Renal cortex interstitium (tissue), 15 donors: ENCODE data around the gene FCAR. TPM values are rescaled to one million over a fixed set of nuclear protein-coding genes. Genes with fewer than 3 reads are reported as not detected.
"Not testable (repeated sequence)": the region's sequence is repeated elsewhere in the genome, so short reads cannot be mapped to it uniquely, and the experiment has no call there.

Experiments
- DNase-seq, 11 donors: peaks; one replicate each; pipeline ENCODE4 v3.0.0-alpha.2; 2013; ENCODE audit warnings: low read depth in 9 of 11, low spot score in 4 of 11; ENCODE audit errors: extremely low read depth in 1 of 11
- long read RNA-seq, 16 experiments: transcript quantifications; one replicate each; lab custom pipeline, GENCODE V29; 2026
- polyA plus RNA-seq, 3 donors: library from polyadenylated mRNA; unstranded; fragments of 120-200 nt; gene quantifications; one replicate each; pipeline ENCODE4 v1.2.1, GENCODE V29; 2013; ENCODE audit not compliant: insufficient read length in 3 of 3

The FCAR gene
- under 1 TPM; 0.14 to 0.68 (median 0.25) TPM for polyA plus RNA-seq
- long read RNA-seq, donor 1: 0 reads
- long read RNA-seq, donor 2: 0 reads
- long read RNA-seq, donor 3: 0 reads
- long read RNA-seq, donor 4: 0 reads
- long read RNA-seq, donor 5: 0 reads
- long read RNA-seq, donor 6: 0 reads
- long read RNA-seq, donor 7: 0 reads
- long read RNA-seq, donor 8: 0 reads
- long read RNA-seq, donor 9: 0 reads
- long read RNA-seq, donor 10: 0 reads
- long read RNA-seq, donor 11: 0 reads
- long read RNA-seq, donor 12: 0 reads
- long read RNA-seq, donor 13: 0 reads
- long read RNA-seq, donor 14: 0 reads
- long read RNA-seq, donor 15: 0 reads
- long read RNA-seq, donor 16: 0 reads

- no peak for DNase-seq
These were observed at the start of gene FCAR for GRCh38 chr19:54873990-54874389. Gene FCAR (plus strand): TSS chr19:54874235. CDS start chr19:54874290, 55 bp downstream.

- not testable (repeated sequence) for DNase-seq
These were observed 49.6 kb upstream of the FCAR start for GRCh38 chr19:54824416-54824815.

- DNase-seq: not testable (repeated sequence)
These were observed 48.7 kb upstream of the FCAR start for GRCh38 chr19:54825326-54825725.

- not testable (repeated sequence) for DNase-seq
These were observed 46.0 kb upstream of the FCAR start for GRCh38 chr19:54828064-54828463.

GRCh38 chr19:54832496-54832895 is 41.5 kb upstream of the FCAR start, which contains the start of gene KIR2DS4:
Gene KIR2DS4 (plus strand): TSS chr19:54832676.
- not testable (repeated sequence) for DNase-seq

GRCh38 chr19:54835126-54835525 is 38.9 kb upstream of the FCAR start:
- not testable (repeated sequence) for DNase-seq

- not testable (repeated sequence) for DNase-seq
These were observed 36.5 kb upstream of the FCAR start for GRCh38 chr19:54837522-54837921.

GRCh38 chr19:54843171-54843570 is 30.9 kb upstream of the FCAR start:
- not testable (repeated sequence) for DNase-seq

GRCh38 chr19:54850061-54850640 is 23.9 kb upstream of the FCAR start, which contains the start of gene KIR3DL2:
Gene KIR3DL2 (plus strand): TSS chr19:54850443. CDS start chr19:54850476, 33 bp downstream.
- not testable (repeated sequence) for DNase-seq

GRCh38 chr19:54850930-54851329 is 23.1 kb upstream of the FCAR start:
- no peak for DNase-seq

GRCh38 chr19:54851353-54851752 is 22.7 kb upstream of the FCAR start:
- no peak for DNase-seq

GRCh38 chr19:54855241-54855640 is 18.8 kb upstream of the FCAR start:
- not testable (repeated sequence) for DNase-seq

GRCh38 chr19:54858476-54858875 is 15.6 kb upstream of the FCAR start:
- DNase-seq: not testable (repeated sequence)

- not testable (repeated sequence) for DNase-seq
These were observed 14.6 kb upstream of the FCAR start for GRCh38 chr19:54859421-54859820.

GRCh38 chr19:54863459-54863858 is 10.6 kb upstream of the FCAR start:
- not testable (repeated sequence) for DNase-seq

- DNase-seq: no peak
These were observed 2.3 kb upstream of the FCAR start for GRCh38 chr19:54871696-54872095.

- DNase-seq: no peak
These were observed 1.5 kb downstream of the FCAR start for GRCh38 chr19:54875506-54875905.

- no peak for DNase-seq
These were observed 3.4 kb downstream of the FCAR start for GRCh38 chr19:54877471-54877870.

GRCh38 chr19:54881884-54882283 is 7.8 kb downstream of the FCAR start:
- no peak for DNase-seq

- no peak for DNase-seq
These were observed 8.7 kb downstream of the FCAR start for GRCh38 chr19:54882758-54883157.
